HEK293 (cell line): Measurements from ENCODE around the gene RASSF3.

ENCODE experiments used
- CTCF ChIA-PET: fragments of 350-600 bp; formaldehyde crosslinking; extraction: SDS; loops from one replicate; lab custom pipeline; 2021; ENCODE audit warnings: antibody characterized with exemption; lab: Yijun Ruan, JAX
- POLR2A ChIA-PET: fragments of 300-600 bp; formaldehyde crosslinking; extraction: SDS; loops from one replicate; lab custom pipeline; 2020; ENCODE audit warnings: antibody characterized with exemption, inconsistent platforms; lab: Yijun Ruan, JAX
- H3K27ac ChIP-seq: fragments of 200-500 bp; sonication (Bioruptor generic); 2 replicates; pipeline ENCODE4 v1.5.1; 2014; ENCODE audit warnings: low read depth, low read length, control low read depth, inconsistent platforms; ENCODE audit errors: extremely low read depth
- H3K36me3 ChIP-seq, 2 experiments: fragments of 200-500 bp in 1 of 2; sonication (Bioruptor generic) in 1 of 2; 1 replicate in 1 of 2; 2 replicates in 1 of 2; pipeline ENCODE4 v1.5.1; 2014 to 2017; ENCODE audit warnings: inconsistent platforms in 2 of 2, low read length in 2 of 2; ENCODE audit not compliant: control insufficient read depth in 2 of 2, insufficient read depth in 1 of 2
- H3K4me1 ChIP-seq: fragments of 200-500 bp; sonication (Bioruptor generic); 2 replicates; pipeline ENCODE4 v1.5.1; 2014; ENCODE audit warnings: mild to moderate bottlenecking, low read length, inconsistent platforms; ENCODE audit not compliant: control insufficient read depth, insufficient read depth
- H3K4me3 ChIP-seq: 2 replicates; pipeline ENCODE4 v1.5.1; 2011; ENCODE audit warnings: low read depth, mild to moderate bottlenecking, control low read depth, low read length, moderate library complexity
- H3K9me3 ChIP-seq: fragments of 200-500 bp; sonication (Bioruptor generic); 2 replicates; pipeline ENCODE4 v1.5.1; 2014; ENCODE audit warnings: low read depth, low read length, inconsistent platforms; ENCODE audit not compliant: control insufficient read depth, insufficient read depth
- ATF2 ChIP-seq: fragments of 450-650 bp; formaldehyde crosslinking; IDR thresholded peaks from 2 replicates; pipeline ENCODE4 v1.5.1; 2016; ENCODE audit warnings: missing biosample characterization, missing genetic modification characterization, low read depth
- BCL6B ChIP-seq: fragments of 450-650 bp; formaldehyde crosslinking; IDR thresholded peaks from 2 replicates; pipeline ENCODE4 v1.5.1; 2017; ENCODE audit warnings: missing biosample characterization, missing genetic modification characterization
- HOXC10 ChIP-seq: sonication (generic); formaldehyde crosslinking; IDR thresholded peaks from 2 replicates; pipeline ENCODE4 v1.8.1; 2023; ENCODE audit warnings: mild to moderate bottlenecking, missing genetic modification reagents
- PRDM10 ChIP-seq: fragments of 450-650 bp; formaldehyde crosslinking; IDR thresholded peaks from 2 replicates; pipeline ENCODE4 v1.5.1; 2016; ENCODE audit warnings: missing biosample characterization, missing genetic modification characterization
- PRDM6 ChIP-seq: fragments of 450-650 bp; formaldehyde crosslinking; IDR thresholded peaks from 2 replicates; pipeline ENCODE4 v1.5.1; 2017; ENCODE audit warnings: missing biosample characterization, missing genetic modification characterization
- ZNF501 ChIP-seq: fragments of 450-650 bp; formaldehyde crosslinking; IDR thresholded peaks from 2 replicates; pipeline ENCODE4 v1.5.1; 2016; ENCODE audit warnings: missing biosample characterization, missing genetic modification characterization
- ZNF555 ChIP-seq: fragments of 450-650 bp; formaldehyde crosslinking; conservative IDR thresholded peaks from 2 replicates; pipeline ENCODE4 v1.5.1; 2017; ENCODE audit warnings: missing biosample characterization, mild to moderate bottlenecking, missing genetic modification characterization, inconsistent platforms
- ZNF561 ChIP-seq: fragments of 450-650 bp; IDR thresholded peaks from 2 replicates; pipeline ENCODE4 v1.5.1; 2018; ENCODE audit warnings: missing biosample characterization, missing genetic modification characterization, borderline replicate concordance
- ZSCAN23 ChIP-seq: fragments of 450-650 bp; formaldehyde crosslinking; IDR thresholded peaks from 2 replicates; pipeline ENCODE4 v1.5.1; 2016; ENCODE audit warnings: missing biosample characterization, missing genetic modification characterization
- TF ChIP-seq, protein P1 (sequence below): fragments of 450-650 bp; formaldehyde crosslinking; IDR thresholded peaks from 2 replicates; pipeline ENCODE4 v1.5.1; 2016; ENCODE audit warnings: missing biosample characterization, missing genetic modification characterization
- TF ChIP-seq, protein P2 (sequence below): fragments of 450-650 bp; formaldehyde crosslinking; IDR thresholded peaks from 2 replicates; pipeline ENCODE4 v1.5.1; 2016; ENCODE audit warnings: missing biosample characterization, missing genetic modification characterization, borderline replicate concordance

RASSF3 gene

GRCh38 chr12:64621257-64621942 is 11.1 kb downstream of the RASSF3 start:
- no peak overlapping the region for H3K4me3 ChIP-seq
- no peaks in the 10 kb centered on the region; a peak in 1 of 3 replicates for H3K36me3 ChIP-seq
- H3K27ac ChIP-seq: no peak overlapping the region
- TF ChIP-seq ZSCAN23 (tag by site-specific recombination): no peak
- 0 out of 2 replicates have a peak, but pooled peaks have one; percentile 12 for TF ChIP-seq PRDM6 (tag by site-specific recombination)
- no peak for TF ChIP-seq ATF2 (tag by site-specific recombination)
- CTCF ChIA-PET: interaction anchor here (0.7 kb wide), 1 partner anchor 243 kb away, joined by 3 read pairs; no protein-coding TSS in a partner anchor
- no peaks in the 10 kb centered on the region for H3K9me3 ChIP-seq
- peaks cover 9% of the 10 kb centered on the region for H3K4me1 ChIP-seq
- POLR2A ChIA-PET: no interaction called here

GRCh38 chr12:64624035-64624434 is 13.7 kb downstream of the RASSF3 start:
- no peak overlapping the region for H3K27ac ChIP-seq
- peaks cover 9% of the 10 kb centered on the region for H3K4me1 ChIP-seq
- H3K36me3 ChIP-seq: no peaks in the 10 kb centered on the region; a peak in 1 of 3 replicates
- CTCF ChIA-PET: interaction anchor here (0.6 to 0.8 kb wide), 2 partner anchors 75 to 83 kb away, joined by 3 to 4 read pairs; no protein-coding TSS in a partner anchor
- H3K4me3 ChIP-seq: no peak overlapping the region
- POLR2A ChIA-PET: no interaction called here
- TF ChIP-seq, protein P1, sequence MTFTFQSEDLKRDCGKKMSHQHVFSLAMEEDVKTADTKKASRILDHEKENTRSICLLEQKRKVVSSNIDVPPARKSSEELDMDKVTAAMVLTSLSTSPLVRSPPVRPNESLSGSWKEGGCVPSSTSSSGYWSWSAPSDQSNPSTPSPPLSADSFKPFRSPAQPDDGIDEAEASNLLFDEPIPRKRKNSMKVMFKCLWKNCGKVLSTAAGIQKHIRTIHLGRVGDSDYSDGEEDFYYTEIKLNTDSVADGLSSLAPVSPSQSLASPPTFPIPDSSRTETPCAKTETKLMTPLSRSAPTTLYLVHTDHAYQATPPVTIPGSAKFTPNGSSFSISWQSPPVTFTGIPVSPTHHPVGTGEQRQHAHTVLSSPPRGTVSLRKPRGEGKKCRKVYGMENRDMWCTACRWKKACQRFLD (tag by site-specific recombination): no peak
- TF ChIP-seq BCL6B (tag by site-specific recombination): no peak
- no peak for TF ChIP-seq HOXC10 (CRISPR knock-in tag)
- TF ChIP-seq PRDM10 (tag by site-specific recombination): no peak
- no peak for TF ChIP-seq ZNF501 (tag by site-specific recombination)
- no peak for TF ChIP-seq ZNF561 (tag by site-specific recombination)
- TF ChIP-seq, protein P2, sequence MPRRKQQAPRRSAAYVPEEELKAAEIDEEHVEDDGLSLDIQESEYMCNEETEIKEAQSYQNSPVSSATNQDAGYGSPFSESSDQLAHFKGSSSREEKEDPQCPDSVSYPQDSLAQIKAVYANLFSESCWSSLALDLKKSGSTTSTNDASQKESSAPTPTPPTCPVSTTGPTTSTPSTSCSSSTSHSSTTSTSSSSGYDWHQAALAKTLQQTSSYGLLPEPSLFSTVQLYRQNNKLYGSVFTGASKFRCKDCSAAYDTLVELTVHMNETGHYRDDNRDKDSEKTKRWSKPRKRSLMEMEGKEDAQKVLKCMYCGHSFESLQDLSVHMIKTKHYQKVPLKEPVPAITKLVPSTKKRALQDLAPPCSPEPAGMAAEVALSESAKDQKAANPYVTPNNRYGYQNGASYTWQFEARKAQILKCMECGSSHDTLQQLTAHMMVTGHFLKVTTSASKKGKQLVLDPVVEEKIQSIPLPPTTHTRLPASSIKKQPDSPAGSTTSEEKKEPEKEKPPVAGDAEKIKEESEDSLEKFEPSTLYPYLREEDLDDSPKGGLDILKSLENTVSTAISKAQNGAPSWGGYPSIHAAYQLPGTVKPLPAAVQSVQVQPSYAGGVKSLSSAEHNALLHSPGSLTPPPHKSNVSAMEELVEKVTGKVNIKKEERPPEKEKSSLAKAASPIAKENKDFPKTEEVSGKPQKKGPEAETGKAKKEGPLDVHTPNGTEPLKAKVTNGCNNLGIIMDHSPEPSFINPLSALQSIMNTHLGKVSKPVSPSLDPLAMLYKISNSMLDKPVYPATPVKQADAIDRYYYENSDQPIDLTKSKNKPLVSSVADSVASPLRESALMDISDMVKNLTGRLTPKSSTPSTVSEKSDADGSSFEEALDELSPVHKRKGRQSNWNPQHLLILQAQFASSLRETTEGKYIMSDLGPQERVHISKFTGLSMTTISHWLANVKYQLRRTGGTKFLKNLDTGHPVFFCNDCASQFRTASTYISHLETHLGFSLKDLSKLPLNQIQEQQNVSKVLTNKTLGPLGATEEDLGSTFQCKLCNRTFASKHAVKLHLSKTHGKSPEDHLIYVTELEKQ (tag by site-specific recombination): no peak
- no peak for TF ChIP-seq ZNF555 (tag by site-specific recombination)
- no peaks in the 10 kb centered on the region for H3K9me3 ChIP-seq
